Endothelial cell of umbilical vein (primary cell): ENCODE results near the gene HSF2. TPM values are rescaled to one million over a fixed set of nuclear protein-coding genes. Genes with fewer than 3 reads are reported as not detected.

Experiments used
- BruUV-seq: library from RNA; stranded (reverse); fragments of 400-500 nt; replicated peaks from 2 replicates; lab custom pipeline; 2021; lab: Mats Ljungman, UMichigan
- CTCF ChIA-PET: fragments of 300-600, 350-600 bp; sonication (Branson Sonifier 250); formaldehyde crosslinking; loops from one replicate; lab custom pipeline; 2021; ENCODE audit warnings: antibody characterized with exemption, inconsistent platforms; lab: Charles Lee
- POLR2A ChIA-PET: fragments of 300-600, 350-600 bp; sonication (Branson Sonifier 250); formaldehyde crosslinking; loops from one replicate; lab custom pipeline; 2021; ENCODE audit warnings: antibody characterized with exemption, inconsistent platforms; lab: Charles Lee
- DNase-seq: peaks from one replicate; pipeline ENCODE4 v3.0.0-alpha.2; 2011; ENCODE audit warnings: low read depth, low spot score
- FAIRE-seq: peaks from 2 replicates; lab custom pipeline; 2011; peaks lifted over from hg19 to GRCh38; lab: Jason Lieb, UNC
- H2AFZ ChIP-seq: 2 replicates; pipeline ENCODE4 v1.6.0; 2012; ENCODE audit warnings: low read depth, low read length, control low read depth, inconsistent platforms
- H3K27ac ChIP-seq: 2 replicates; pipeline ENCODE4 v1.5.1; 2011; ENCODE audit warnings: low read depth, mild to moderate bottlenecking, control low read depth, low read length, moderate library complexity; ENCODE audit not compliant: insufficient read depth
- H3K27me3 ChIP-seq, 2 experiments: 2 replicates each; pipeline versions ENCODE4 v1.6.0 to v1.6.1; 2011; ENCODE audit warnings: low read length in 2 of 2, mixed read lengths in 1 of 2; ENCODE audit not compliant: control insufficient read depth in 2 of 2, insufficient read depth in 2 of 2
- H3K36me3 ChIP-seq, 2 experiments: 2 replicates in 1 of 2; 3 replicates in 1 of 2; pipeline ENCODE4 v1.5.1; 2011; ENCODE audit warnings: low read length in 2 of 2, mild to moderate bottlenecking in 1 of 2, moderate library complexity in 1 of 2; ENCODE audit not compliant: control insufficient read depth in 2 of 2, insufficient read depth in 2 of 2; ENCODE audit errors: extremely low read depth in 1 of 2
- H3K4me1 ChIP-seq: 3 replicates; pipeline ENCODE4 v1.5.1; 2011; ENCODE audit warnings: mild to moderate bottlenecking, low read length; ENCODE audit not compliant: control insufficient read depth, insufficient read depth; ENCODE audit errors: extremely low read depth
- H3K4me2 ChIP-seq: 2 replicates; pipeline ENCODE4 v1.6.1; 2011; ENCODE audit warnings: low read length, control low read depth, mixed read lengths; ENCODE audit not compliant: insufficient read depth
- H3K4me3 ChIP-seq, 3 experiments: fragments of 200-600 bp in 1 of 3; sonication (generic), shearing (Covaris generic) in 1 of 3; replicated peaks in 1 of 3; 2 replicates each; pipeline ENCODE4 v1.5.1; 2011 to 2016; ENCODE audit warnings: control low read depth in 3 of 3, low read length in 3 of 3, mild to moderate bottlenecking in 2 of 3, inconsistent platforms in 1 of 3, low read depth in 1 of 3, moderate library complexity in 1 of 3; ENCODE audit not compliant: insufficient read depth in 1 of 3
- H3K79me2 ChIP-seq: 2 replicates; pipeline ENCODE4 v1.6.0; 2012; ENCODE audit warnings: low read length, inconsistent platforms; ENCODE audit not compliant: control insufficient read depth, insufficient read depth
- H3K9ac ChIP-seq: replicated peaks from 2 replicates; pipeline ENCODE3; 2011; ENCODE audit warnings: low read length, control low read depth; ENCODE audit not compliant: insufficient read depth; ENCODE audit errors: extremely low read depth
- H3K9me1 ChIP-seq: replicated peaks from 3 replicates; pipeline ENCODE4 v1.6.0; 2011; ENCODE audit warnings: mild to moderate bottlenecking, low read length; ENCODE audit not compliant: control insufficient read depth, insufficient read depth; ENCODE audit errors: extremely low read depth
- H3K9me3 ChIP-seq: replicated peaks from 2 replicates; pipeline ENCODE4 v1.5.1; 2012; ENCODE audit warnings: low read length, inconsistent platforms; ENCODE audit not compliant: control insufficient read depth, insufficient read depth
- H4K20me1 ChIP-seq: replicated peaks from 2 replicates; pipeline ENCODE3; 2011; ENCODE audit warnings: mild to moderate bottlenecking, low read length; ENCODE audit not compliant: control insufficient read depth, insufficient read depth; ENCODE audit errors: extremely low read depth
- CTCF ChIP-seq, 2 donors: IDR thresholded peaks; 1 replicate in 1 of 2; 2 replicates in 1 of 2; pipeline ENCODE4 v1.5.1; 2011; ENCODE audit warnings: low read length in 2 of 2, mild to moderate bottlenecking in 2 of 2, moderate library complexity in 2 of 2, control low read depth in 1 of 2, inconsistent platforms in 1 of 2, low read depth in 1 of 2; ENCODE audit not compliant: insufficient read depth in 1 of 2; ENCODE audit errors: extremely low read depth in 1 of 2
- EZH2 ChIP-seq: IDR thresholded peaks from 2 replicates; pipeline ENCODE4 v1.6.1; 2012; ENCODE audit warnings: borderline replicate concordance, low read depth, mild to moderate bottlenecking, moderate library complexity, low read length, inconsistent platforms; ENCODE audit not compliant: severe bottlenecking
- FOS ChIP-seq: IDR thresholded peaks from 2 replicates; pipeline ENCODE4 v1.6.1; 2011; ENCODE audit warnings: mild to moderate bottlenecking, low read length, moderate library complexity, borderline replicate concordance; ENCODE audit not compliant: insufficient read depth
- GATA2 ChIP-seq: IDR thresholded peaks from 2 replicates; pipeline ENCODE4 v1.7.0; 2011; ENCODE audit warnings: low read depth, mild to moderate bottlenecking, moderate library complexity, mixed read lengths, low read length; ENCODE audit not compliant: insufficient read length, insufficient read depth
- JUN ChIP-seq: IDR thresholded peaks from 2 replicates; pipeline ENCODE4 v1.6.1; 2011; ENCODE audit warnings: borderline replicate concordance, low read depth; ENCODE audit not compliant: insufficient read length, insufficient read depth
- MYC ChIP-seq: IDR thresholded peaks from one replicate; pipeline ENCODE4 v1.6.1; 2011; ENCODE audit warnings: mild to moderate bottlenecking, low read depth, low read length
- POLR2A ChIP-seq: IDR thresholded peaks from 2 replicates; pipeline ENCODE4 v1.6.1; 2012; ENCODE audit warnings: low read depth, mild to moderate bottlenecking, control low read depth, low read length
- POLR2AphosphoS5 ChIP-seq: IDR thresholded peaks from 2 replicates; pipeline ENCODE4 v1.6.1; 2012; ENCODE audit warnings: low read depth, mild to moderate bottlenecking, control low read depth, low read length, moderate library complexity; ENCODE audit not compliant: insufficient read depth
- dilution Hi-C: fragments of 300-500 bp; cut with MboI; formaldehyde crosslinking; loops from one replicate; pipeline ENCODE4 v1.15.0; 2019; ENCODE audit warnings: low sequenced_read_pairs; ENCODE audit not compliant: extremely low pct_ligation_motif_present
- intact Hi-C: fragments of 100-400 bp; cut with micrococcal nuclease; formaldehyde crosslinking; loops from one replicate; pipeline ENCODE4 v1.10.0; 2022
- polyA plus RNA-seq, 4 experiments: library from polyadenylated mRNA; depleted of rRNA in 3 of 4; stranded (reverse) in 3 of 4; unstranded in 1 of 4; fragments of >200 nt; gene quantifications; 2 replicates each; pipeline versions ENCODE4 v1.2.1 to v1.2.3, GENCODE V29; 2011 to 2012; ENCODE audit warnings: missing spikeins in 1 of 4
- total RNA-seq: library from RNA; stranded (reverse); gene quantifications from 2 replicates; pipeline ENCODE4 v1.2.3, GENCODE V29; 2021
- TF ChIP-seq, protein P1 (sequence below): IDR thresholded peaks from 2 replicates; pipeline ENCODE4 v1.6.1; 2011; ENCODE audit not compliant: insufficient read depth, insufficient read length

Gene HSF2
- total and polyA plus RNA-seq, 2 donors (not counting 3 experiments of a cell fraction or from before 2014, with no cell fraction given) = 8.0 to 13.3 TPM

- Histone ChIP-seq H3K27ac (no peak overlapping the region), H3K4me1 (no peaks in the 10 kb centered on the region), H3K9ac (no peak overlapping the region), H3K9me3 (no peaks in the 10 kb centered on the region), H3K4me2 (no peak overlapping the region), H3K27me3 (peaks cover 16 to 24% of the 10 kb centered on the region in 2 experiments), H3K9me1 (no peaks in the 10 kb centered on the region), H4K20me1 (no peaks in the 10 kb centered on the region), H3K4me3 (no peak overlapping the region), H3K36me3 (no peaks in the 10 kb centered on the region), H3K79me2 (no peaks in the 10 kb centered on the region), H2AFZ (no peak overlapping the region)
- no peak for DNase-seq
- no peak for FAIRE-seq
- TF ChIP-seq MYC = no peak
- no peak for TF ChIP-seq POLR2A
- TF ChIP-seq JUN = no peak
- no peak for TF ChIP-seq FOS
- no peak for TF ChIP-seq POLR2AphosphoS5
- TF ChIP-seq GATA2 = no peak
- no peak for TF ChIP-seq EZH2
- TF ChIP-seq, protein P1, sequence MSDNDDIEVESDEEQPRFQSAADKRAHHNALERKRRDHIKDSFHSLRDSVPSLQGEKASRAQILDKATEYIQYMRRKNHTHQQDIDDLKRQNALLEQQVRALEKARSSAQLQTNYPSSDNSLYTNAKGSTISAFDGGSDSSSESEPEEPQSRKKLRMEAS = no peak
- no peak for TF ChIP-seq CTCF (IDR thresholded peaks at IDR 0.05; ENCODE audit: extremely low read depth in 1 of 2, insufficient read depth in 1 of 2, low read depth in 1 of 2, low read length in 2 of 2)
- ChIA-PET POLR2A (no interaction called here), CTCF (no interaction called here)
- no TSS peak for BruUV-seq
- dilution Hi-C loops = no loop called here
- intact Hi-C loops = loop anchor here (10.0 kb wide), 1 partner anchor 392 kb away; the partner anchor contains the start of gene SMPDL3A
Observed at GRCh38 chr6:122392564-122393350, 6.7 kb upstream of the HSF2 start.
